Cortex of kidney (tissue), 1 donor: ENCODE measurements around the gene CA5B.
"Not testable (repeated sequence)": the region's sequence is repeated elsewhere in the genome, so short reads cannot be mapped to it uniquely, and the experiment has no call there.

Source experiments
- DNase-seq: peaks from one replicate; lab custom pipeline; 2025; lab: John Stamatoyannopoulos, UW

Gene CA5B, protein sequence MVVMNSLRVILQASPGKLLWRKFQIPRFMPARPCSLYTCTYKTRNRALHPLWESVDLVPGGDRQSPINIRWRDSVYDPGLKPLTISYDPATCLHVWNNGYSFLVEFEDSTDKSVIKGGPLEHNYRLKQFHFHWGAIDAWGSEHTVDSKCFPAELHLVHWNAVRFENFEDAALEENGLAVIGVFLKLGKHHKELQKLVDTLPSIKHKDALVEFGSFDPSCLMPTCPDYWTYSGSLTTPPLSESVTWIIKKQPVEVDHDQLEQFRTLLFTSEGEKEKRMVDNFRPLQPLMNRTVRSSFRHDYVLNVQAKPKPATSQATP

DNA sequence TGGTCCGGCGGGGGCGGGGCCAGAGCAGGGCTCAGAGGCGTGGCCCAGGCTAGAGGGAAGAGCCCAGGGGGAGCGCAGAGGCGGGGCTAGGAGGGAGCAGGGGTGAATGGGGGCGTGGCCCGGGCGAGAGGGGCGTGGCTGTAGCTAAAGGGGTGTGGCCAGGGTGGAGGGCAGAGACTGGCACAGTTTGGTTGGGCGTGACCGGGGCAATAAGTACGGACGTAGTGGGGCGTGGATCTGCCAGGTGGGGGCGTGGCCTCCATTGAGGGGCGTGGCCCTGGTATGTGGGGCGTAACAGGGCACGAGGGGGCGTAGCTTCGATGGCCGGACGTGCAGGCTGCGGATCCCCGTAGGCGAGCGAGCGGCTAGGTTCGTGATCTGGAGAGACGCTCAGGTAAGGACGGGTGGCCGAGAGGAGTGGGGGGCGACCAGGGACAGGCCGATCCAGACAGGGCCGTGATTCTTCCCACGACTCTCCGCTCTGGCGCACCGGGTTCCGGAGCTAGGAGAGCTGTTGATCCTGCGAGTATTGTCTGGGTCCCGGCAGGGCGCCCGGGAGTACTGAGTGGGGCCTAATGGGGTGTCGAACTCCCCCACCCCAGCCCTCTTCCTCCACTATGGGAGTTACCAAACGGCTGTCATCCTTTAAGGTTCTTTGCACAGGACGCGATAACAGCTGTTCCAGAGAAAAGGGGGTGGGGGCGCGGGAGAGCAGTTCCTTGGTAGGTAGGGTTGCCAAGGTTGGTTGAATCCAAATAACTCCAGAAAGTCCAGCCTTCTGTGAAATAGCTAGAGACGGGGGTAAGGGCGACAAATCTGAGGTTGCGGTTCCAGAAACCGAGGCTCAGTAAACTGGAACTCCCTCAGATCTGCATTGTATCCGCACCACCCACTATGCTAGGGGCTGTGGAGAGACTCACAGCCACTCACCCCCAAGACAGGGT lies at the start of gene CA5B:
Gene CA5B, plus strand, starts transcription at position 312 of the 944 bp plus-strand sequence. CDS start 11,754 bp downstream, outside the sequence.
- no peak for DNase-seq

DNA sequence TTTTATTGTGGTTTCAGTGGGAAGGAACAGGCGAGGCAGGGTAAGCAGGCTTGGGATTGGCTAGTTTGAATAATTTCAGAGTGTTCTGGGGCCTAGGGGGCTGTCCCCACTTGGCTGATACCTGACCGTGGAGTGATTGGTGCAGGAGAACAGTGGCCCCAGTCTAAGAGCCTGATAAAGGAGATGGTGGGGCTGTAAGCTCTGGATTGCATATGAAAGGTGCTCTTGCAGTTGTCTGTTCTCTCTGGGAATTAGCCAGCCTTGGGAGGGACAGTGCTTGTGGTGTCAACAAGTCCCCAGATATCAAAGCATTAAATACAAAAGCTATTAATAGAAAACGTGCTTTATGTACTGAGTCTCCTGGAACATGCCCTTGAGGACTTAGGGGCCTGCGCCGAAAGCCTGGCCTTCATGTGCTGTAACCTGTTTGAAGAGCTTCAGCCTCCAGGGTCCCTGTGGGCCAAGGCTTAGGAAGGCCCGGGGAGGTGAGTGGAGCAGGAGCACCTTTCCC lies 43.1 kb upstream of the CA5B start:
- no peak for DNase-seq

- no peak for DNase-seq
Observed at GRCh38 chrX:15696516-15696915, 41.6 kb upstream of the CA5B start.

DNA sequence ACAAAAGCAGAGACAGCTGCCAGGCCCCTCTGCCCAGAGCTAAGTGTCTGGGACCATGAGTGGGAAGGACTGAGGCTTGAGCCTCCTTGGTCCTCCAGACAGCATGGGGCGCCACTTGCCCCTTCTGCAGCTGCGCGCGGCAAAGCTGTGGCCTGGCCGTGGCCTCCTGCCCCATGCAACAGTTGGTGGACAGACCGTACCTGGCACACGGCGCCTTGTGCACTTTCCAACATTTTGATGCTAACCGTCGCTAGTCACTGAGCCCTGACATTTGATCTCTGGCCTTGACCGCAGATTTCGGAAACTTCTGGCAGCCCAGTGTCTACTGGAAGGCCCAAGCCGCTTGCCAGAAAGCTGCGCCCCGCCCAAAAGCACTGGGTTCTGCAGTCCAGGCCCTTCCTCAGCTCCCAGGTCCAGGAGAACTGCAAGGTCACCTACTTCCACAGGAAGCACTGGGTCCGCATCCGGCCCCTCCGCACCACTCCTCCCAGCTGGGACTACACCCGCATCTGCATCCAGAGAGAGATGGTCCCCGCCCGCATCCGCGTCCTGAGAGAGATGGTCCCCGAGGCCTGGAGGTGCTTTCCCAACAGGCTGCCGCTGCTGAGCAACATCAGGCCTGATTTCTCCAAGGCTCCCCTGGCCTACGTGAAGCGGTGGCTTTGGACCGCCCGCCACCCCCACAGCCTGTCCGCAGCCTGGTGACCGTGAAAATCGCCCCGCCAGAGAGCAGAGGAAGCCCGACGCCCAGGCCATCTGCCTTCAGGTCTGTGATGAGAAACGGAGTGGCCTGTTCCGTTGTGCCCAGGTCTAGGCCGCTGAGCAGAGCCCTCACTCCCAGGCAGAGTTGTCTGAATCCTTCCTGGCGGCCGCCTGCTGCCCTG lies 35.3 kb upstream of the CA5B start:
- DNase-seq, result no peak

- DNase-seq, result not testable (repeated sequence)
Observed at GRCh38 chrX:15703809-15704208, 34.3 kb upstream of the CA5B start.

DNA sequence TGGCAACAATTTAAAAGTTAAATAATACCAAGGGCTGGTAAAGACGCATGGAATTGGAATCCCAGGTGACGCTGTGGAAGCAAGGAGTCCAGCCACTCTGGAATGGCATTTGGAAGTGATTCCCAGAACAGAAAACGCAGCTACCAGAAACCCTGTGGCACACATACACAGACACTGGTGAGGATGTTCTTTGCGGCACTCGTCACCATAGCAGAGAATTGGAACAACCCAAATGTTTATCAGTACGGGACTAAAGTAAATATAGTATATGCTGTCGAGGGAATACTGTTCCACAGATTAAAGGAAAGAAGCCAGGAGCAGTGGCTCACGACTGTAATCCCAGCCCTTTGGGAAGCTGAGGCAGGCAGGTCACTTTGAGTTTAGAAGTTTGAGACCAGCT lies 33.8 kb upstream of the CA5B start:
- not testable (repeated sequence) for DNase-seq

DNA sequence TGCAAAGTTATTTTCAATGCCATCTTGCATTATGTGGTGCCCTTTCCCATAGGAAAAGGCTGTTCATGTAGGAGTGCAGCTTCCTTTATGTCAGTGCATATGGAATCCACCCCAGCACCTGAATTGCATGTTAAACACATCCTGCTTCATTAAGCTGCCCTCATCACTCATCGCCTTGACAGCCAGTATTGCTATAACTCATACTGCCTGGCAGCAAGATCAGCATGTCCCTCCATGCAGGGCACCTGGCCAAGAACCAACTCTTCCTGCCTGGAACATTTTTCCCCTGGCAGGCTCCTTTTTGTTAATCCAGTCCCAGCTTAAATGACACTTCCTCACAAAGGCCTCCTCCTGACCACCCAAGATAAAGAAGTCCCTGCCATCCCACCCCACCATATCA lies 23.5 kb upstream of the CA5B start:
- no peak for DNase-seq

DNA sequence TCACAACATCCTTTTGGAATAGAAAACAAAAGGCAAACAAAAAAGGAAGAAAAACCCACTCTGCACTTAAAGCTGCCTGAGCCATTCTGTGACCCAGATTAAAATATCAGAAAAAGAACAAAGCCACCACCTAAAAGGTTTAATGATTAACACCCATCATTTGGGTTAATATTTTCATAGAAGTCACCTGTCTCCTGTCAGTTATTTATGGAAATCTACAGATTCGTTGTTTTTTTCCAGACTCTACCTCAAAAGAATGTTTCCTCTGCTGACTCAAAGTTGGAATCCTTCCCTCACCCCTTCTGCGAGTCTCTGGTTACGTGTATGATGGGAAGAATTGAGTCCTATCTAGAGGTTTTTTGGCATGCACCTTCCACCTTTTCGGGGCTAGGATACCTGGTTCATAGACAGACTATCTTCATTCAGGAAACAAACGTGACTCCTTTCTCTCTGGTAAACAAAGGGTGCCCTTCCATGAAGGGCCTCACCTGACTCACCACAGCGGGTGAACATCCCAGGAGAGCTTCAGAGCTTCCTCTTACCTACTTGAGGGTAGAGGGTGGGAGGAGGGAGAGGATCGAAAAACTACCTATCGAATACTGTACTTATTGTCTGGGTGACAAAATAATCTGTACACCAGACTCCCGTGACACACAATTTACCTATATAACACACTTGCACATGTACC lies 19.6 kb upstream of the CA5B start:
- no peak for DNase-seq

DNA sequence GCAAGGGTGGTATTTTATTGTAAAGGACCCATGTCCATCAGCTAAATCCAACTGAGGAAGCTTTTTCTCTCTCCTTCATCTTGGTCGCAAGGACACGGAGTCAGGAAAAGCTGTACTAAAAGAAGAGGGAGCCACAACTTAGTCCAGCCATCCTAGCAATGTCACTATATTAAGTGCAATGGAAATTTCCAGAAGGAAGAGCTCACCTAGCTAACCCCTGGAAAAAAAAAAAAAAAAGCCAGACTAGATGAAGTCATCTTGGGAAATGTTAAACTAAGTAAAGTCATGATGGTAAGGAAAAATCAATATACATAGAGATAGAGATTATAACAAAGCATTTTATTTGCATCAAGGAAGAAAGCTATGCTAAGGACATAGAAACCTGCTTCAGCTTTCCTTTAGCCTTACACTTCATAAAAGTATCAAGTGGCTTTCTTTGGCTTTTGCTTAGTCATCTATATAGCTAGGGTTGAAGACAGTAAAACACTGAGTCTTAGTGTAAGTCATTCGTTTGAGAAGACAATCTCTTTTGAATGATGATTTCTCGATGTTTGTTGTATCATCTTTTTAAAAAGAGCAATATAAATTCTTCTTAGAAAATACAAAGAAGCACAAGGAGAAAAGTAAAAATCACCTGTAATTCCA lies 18.6 kb upstream of the CA5B start:
- DNase-seq, result no peak

GRCh38 chrX:15721911-15722310 lies 16.2 kb upstream of the CA5B start:
- DNase-seq, result no peak

GRCh38 chrX:15723887-15724517 lies 14.1 kb upstream of the CA5B start:
- DNase-seq, result no peak

- no peak for DNase-seq
Observed at GRCh38 chrX:15724911-15725310, 13.2 kb upstream of the CA5B start.

GRCh38 chrX:15731368-15731767 lies 6.7 kb upstream of the CA5B start:
- not testable (repeated sequence) for DNase-seq

DNA sequence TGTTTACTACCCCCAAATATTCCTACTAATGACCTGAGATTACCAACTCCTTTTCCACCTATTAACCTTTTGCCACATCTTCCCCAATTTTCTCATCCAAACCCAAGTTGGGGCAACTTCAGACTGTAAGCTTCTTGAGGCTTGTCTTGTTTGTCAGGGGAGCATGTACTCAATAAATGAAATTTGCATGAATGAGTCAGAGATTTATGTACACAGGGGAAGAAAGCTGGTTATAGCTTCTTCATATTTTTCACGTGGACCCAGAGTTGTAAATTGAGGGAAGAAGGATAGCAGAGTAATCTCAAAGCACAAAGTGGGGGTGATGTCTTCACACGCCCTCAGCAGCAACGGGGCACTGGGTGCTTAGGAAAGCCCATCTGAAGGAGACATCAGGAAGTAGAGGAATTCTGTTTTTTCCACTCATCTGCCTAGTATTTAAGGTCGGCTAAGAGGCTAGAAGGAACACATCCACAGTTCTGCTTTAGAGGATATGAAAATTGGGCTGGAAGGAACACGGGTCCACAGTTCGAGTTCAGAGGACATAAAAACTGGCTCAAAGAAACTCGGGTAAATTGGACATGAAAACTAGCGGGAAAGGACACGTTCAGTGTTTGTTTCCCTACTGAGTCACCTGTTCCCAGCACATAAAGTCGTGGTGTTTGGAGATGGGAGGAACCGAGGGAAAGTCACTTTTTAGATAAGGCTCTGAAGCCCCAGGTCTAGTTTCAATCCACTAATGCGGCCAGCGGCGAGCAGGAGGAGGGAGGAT lies 696 bp upstream of the CA5B start:
- DNase-seq, result no peak

DNA sequence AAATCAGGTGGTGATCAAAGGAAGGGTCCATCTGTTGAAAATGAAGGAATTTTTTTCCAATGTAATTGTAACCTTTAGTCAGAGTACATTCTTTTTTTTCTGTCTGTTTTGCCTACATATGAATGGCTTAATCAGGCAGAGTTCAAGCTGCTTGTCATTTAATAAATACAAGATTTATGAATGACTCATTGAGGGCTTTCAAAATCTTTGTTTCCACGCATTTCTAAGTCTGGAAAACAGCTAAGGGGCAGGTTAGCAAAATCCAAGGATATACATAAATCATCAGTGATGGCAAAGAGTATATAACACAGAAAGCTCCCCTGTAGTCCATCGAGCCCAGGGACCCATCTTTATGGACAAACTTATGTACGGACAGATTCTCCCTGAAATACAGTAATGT lies 1.8 kb downstream of the CA5B start:
- DNase-seq, result no peak

- no peak for DNase-seq
Observed at GRCh38 chrX:15744181-15744867, 6.3 kb downstream of the CA5B start.

DNA sequence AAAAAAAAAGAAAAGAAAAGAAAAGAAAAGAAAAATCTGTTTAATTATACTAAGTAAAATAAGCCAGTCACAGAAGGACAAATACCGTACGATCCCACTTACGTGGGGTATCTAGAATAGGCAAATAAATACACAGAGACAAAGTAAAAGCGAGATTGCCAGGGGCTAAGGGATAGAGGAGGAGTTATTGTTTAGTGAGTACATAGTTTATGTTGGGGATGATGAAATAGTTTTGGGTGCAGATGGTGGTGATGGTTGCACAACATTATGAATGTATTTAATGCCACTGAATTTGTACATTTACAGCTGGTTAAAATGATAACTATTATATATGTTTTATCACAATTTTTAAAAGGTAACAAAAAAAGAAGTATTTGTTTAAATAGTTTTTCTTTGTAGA lies 7.1 kb downstream of the CA5B start:
- no peak for DNase-seq

DNA sequence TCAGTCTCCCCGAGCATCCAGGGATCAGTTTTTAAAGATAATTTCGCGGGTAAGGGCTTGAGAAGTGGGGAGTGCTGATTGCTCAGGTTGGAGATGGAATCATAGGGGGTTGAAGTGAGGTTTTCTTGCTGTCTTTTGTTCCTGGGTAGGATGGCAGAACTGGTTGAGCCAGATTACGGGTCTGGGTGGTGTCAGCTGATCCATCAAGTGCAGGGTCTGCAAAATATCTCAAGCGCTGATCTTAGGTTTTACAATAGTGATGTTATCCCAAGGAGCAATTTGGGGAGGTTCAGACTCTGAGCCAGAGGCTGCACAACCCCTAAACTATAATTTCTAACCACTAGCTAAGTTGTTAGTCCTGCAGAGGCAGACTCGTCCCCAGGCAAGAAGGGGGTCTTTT lies 8.6 kb downstream of the CA5B start:
- DNase-seq, result not testable (repeated sequence)

GRCh38 chrX:15747626-15748173 lies 9.6 kb downstream of the CA5B start:
- DNase-seq, result no peak
